Retinal pigment epithelial cell (primary cell): ENCODE results near the gene RANBP9.

Experiments
- DNase-seq: peaks from one replicate; pipeline ENCODE4 v3.0.0-alpha.2; 2010; ENCODE audit warnings: low read depth
- H3K4me3 ChIP-seq: 2 replicates; pipeline ENCODE4 v1.5.1; 2011; ENCODE audit warnings: mild to moderate bottlenecking, low read length, control low read depth, moderate library complexity
- CTCF ChIP-seq: conservative IDR thresholded peaks from 2 replicates; pipeline ENCODE4 v1.5.1; 2011; ENCODE audit warnings: low read depth, low read length, control low read depth, inconsistent platforms

The RANBP9 gene

DNA sequence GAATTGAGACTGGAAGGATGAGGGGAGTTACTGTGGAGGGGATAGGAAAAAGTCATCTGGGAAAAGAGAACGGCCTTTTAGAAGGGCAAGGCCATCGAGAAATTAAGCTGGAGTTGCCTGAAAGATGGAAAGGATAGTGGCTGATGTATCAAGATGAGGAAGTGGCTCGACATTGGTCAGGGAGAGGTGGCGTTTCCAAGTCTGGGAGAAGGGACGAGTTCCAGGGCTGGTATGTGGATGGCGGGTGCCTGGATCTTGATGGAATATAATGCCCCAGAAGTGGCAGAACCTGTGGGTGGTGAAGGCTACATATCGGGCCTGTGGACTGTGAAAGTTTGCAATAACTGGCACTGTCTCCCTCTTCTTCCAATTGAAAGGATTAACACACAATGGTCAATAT, 139.4 kb downstream of the RANBP9 start:
- H3K4me3 ChIP-seq: no peak overlapping the region
- no peak for TF ChIP-seq CTCF
- DNase-seq: no peak
